ENCODE data around the gene SMS. TPM values are rescaled to one million over a fixed set of nuclear protein-coding genes. Genes with fewer than 3 reads are reported as not detected.
"Not testable (repeated sequence)": the region's sequence is repeated elsewhere in the genome, so short reads cannot be mapped to it uniquely, and the experiment has no call there.

Gene SMS
- total RNA-seq, 1 experiment from 2014 or later: 131 TPM

- DNase-seq: no peak
- Histone ChIP-seq H3K27me3 (ENCODE audit: low read length) (no peaks in the 10 kb centered on the region), H3K9me2 (replicated peaks; ENCODE audit: insufficient read depth, low read length) (no peaks in the 10 kb centered on the region), H3K9ac (ENCODE audit: low read length) (no peak overlapping the region), H4K20me1 (ENCODE audit: insufficient read depth, low read depth, low read length) (no peaks in the 10 kb centered on the region), H3K4me3 (ENCODE audit: low read length) (no peak overlapping the region), H3K9me3 (ENCODE audit: low read length) (no peaks in the 10 kb centered on the region), H3K4me2 (ENCODE audit: low read depth, low read length, poor library complexity, severe bottlenecking) (no peak overlapping the region), H3K36me3 (ENCODE audit: insufficient read depth, low read length) (no peaks in the 10 kb centered on the region), H2AFZ (ENCODE audit: low read length) (no peak overlapping the region), H3K4me1 (ENCODE audit: low read length) (peaks cover 23% of the 10 kb centered on the region), H3K27ac (ENCODE audit: low read length) (no peak overlapping the region), H3K79me2 (ENCODE audit: low read length) (peaks cover 77% of the 10 kb centered on the region)
Observed at GRCh38 chrX:21944136-21944615, 3.7 kb downstream of the SMS start.

GRCh38 chrX:21946925-21947641 is 6.6 kb downstream of the SMS start:
- no peaks in the 10 kb centered on the region for H4K20me1 ChIP-seq (ENCODE audit: insufficient read depth, low read depth, low read length)
- DNase-seq: no peak
- H3K4me2 ChIP-seq (ENCODE audit: low read depth, low read length, poor library complexity, severe bottlenecking): no peak overlapping the region
- H3K4me3 ChIP-seq (ENCODE audit: low read length): no peak overlapping the region
- H3K27ac ChIP-seq (ENCODE audit: low read length): no peak overlapping the region
- no peaks in the 10 kb centered on the region for H3K9me2 ChIP-seq (replicated peaks; ENCODE audit: insufficient read depth, low read length)
- H3K36me3 ChIP-seq (ENCODE audit: insufficient read depth, low read length): no peaks in the 10 kb centered on the region
- H3K27me3 ChIP-seq (ENCODE audit: low read length): no peaks in the 10 kb centered on the region
- H2AFZ ChIP-seq (ENCODE audit: low read length): no peak overlapping the region
- H3K79me2 ChIP-seq (ENCODE audit: low read length): peaks cover 97% of the 10 kb centered on the region
- no peaks in the 10 kb centered on the region for H3K9me3 ChIP-seq (ENCODE audit: low read length)
- H3K9ac ChIP-seq (ENCODE audit: low read length): no peak overlapping the region
- H3K4me1 ChIP-seq (ENCODE audit: low read length): peaks cover 15% of the 10 kb centered on the region

- no peaks in the 10 kb centered on the region for H4K20me1 ChIP-seq (ENCODE audit: insufficient read depth, low read depth, low read length)
Observed at GRCh38 chrX:21947671-21948070, 7.2 kb downstream of the SMS start.

GRCh38 chrX:21948897-21949578 is 8.5 kb downstream of the SMS start:
- no peak overlapping the region for H2AFZ ChIP-seq (ENCODE audit: low read length)
- H3K9me3 ChIP-seq (ENCODE audit: low read length): no peaks in the 10 kb centered on the region
- H3K9me2 ChIP-seq (replicated peaks; ENCODE audit: insufficient read depth, low read length): no peaks in the 10 kb centered on the region
- H3K9ac ChIP-seq (ENCODE audit: low read length): no peak overlapping the region
- no peaks in the 10 kb centered on the region for H3K4me1 ChIP-seq (ENCODE audit: low read length)
- DNase-seq: no peak
- H3K79me2 ChIP-seq (ENCODE audit: low read length): peaks cover 97% of the 10 kb centered on the region
- no peak overlapping the region for H3K4me3 ChIP-seq (ENCODE audit: low read length)
- no peak overlapping the region for H3K27ac ChIP-seq (ENCODE audit: low read length)
- no peaks in the 10 kb centered on the region for H3K27me3 ChIP-seq (ENCODE audit: low read length)
- no peaks in the 10 kb centered on the region for H4K20me1 ChIP-seq (ENCODE audit: insufficient read depth, low read depth, low read length)
- no peaks in the 10 kb centered on the region for H3K36me3 ChIP-seq (ENCODE audit: insufficient read depth, low read length)
- H3K4me2 ChIP-seq (ENCODE audit: low read depth, low read length, poor library complexity, severe bottlenecking): no peak overlapping the region

More at GRCh38 chrX:21947671-21948070, 7.2 kb downstream of the SMS start:
- Histone ChIP-seq H3K9me2 (replicated peaks; ENCODE audit: insufficient read depth, low read length) (no peaks in the 10 kb centered on the region), H2AFZ (ENCODE audit: low read length) (no peak overlapping the region), H3K27me3 (ENCODE audit: low read length) (no peaks in the 10 kb centered on the region), H3K27ac (ENCODE audit: low read length) (no peak overlapping the region), H3K79me2 (ENCODE audit: low read length) (peaks cover 97% of the 10 kb centered on the region), H3K4me3 (ENCODE audit: low read length) (no peak overlapping the region), H3K36me3 (ENCODE audit: insufficient read depth, low read length) (no peaks in the 10 kb centered on the region), H3K4me2 (ENCODE audit: low read depth, low read length, poor library complexity, severe bottlenecking) (no peak overlapping the region), H3K4me1 (ENCODE audit: low read length) (peaks cover 9% of the 10 kb centered on the region), H3K9me3 (ENCODE audit: low read length) (no peaks in the 10 kb centered on the region), H3K9ac (ENCODE audit: low read length) (no peak overlapping the region)
- DNase-seq: no peak

GRCh38 chrX:21949689-21950088 is 9.2 kb downstream of the SMS start:
- H3K79me2 ChIP-seq (ENCODE audit: low read length): peaks cover 98% of the 10 kb centered on the region
- no peak overlapping the region for H2AFZ ChIP-seq (ENCODE audit: low read length)
- H3K27me3 ChIP-seq (ENCODE audit: low read length): no peaks in the 10 kb centered on the region
- no peak overlapping the region for H3K4me3 ChIP-seq (ENCODE audit: low read length)
- H3K4me1 ChIP-seq (ENCODE audit: low read length): no peaks in the 10 kb centered on the region
- no peak overlapping the region for H3K4me2 ChIP-seq (ENCODE audit: low read depth, low read length, poor library complexity, severe bottlenecking)
- no peaks in the 10 kb centered on the region for H3K36me3 ChIP-seq (ENCODE audit: insufficient read depth, low read length)
- H4K20me1 ChIP-seq (ENCODE audit: insufficient read depth, low read depth, low read length): no peaks in the 10 kb centered on the region
- no peaks in the 10 kb centered on the region for H3K9me3 ChIP-seq (ENCODE audit: low read length)
- H3K9me2 ChIP-seq (replicated peaks; ENCODE audit: insufficient read depth, low read length): no peaks in the 10 kb centered on the region
- no peak overlapping the region for H3K27ac ChIP-seq (ENCODE audit: low read length)
- DNase-seq: no peak
- H3K9ac ChIP-seq (ENCODE audit: low read length): no peak overlapping the region

- H3K9me2 ChIP-seq (replicated peaks; ENCODE audit: insufficient read depth, low read length); H4K20me1 ChIP-seq (ENCODE audit: insufficient read depth, low read depth, low read length): not testable (repeated sequence)
Observed at GRCh38 chrX:21950557-21950956, 10.0 kb downstream of the SMS start.

GRCh38 chrX:21952624-21953023 is 12.1 kb downstream of the SMS start:
- Histone ChIP-seq H3K9me2 (replicated peaks; ENCODE audit: insufficient read depth, low read length) (no peaks in the 10 kb centered on the region), H3K79me2 (ENCODE audit: low read length) (peaks cover 96% of the 10 kb centered on the region), H3K27me3 (ENCODE audit: low read length) (no peaks in the 10 kb centered on the region), H3K4me3 (ENCODE audit: low read length) (no peak overlapping the region), H3K36me3 (ENCODE audit: insufficient read depth, low read length) (no peaks in the 10 kb centered on the region), H3K27ac (ENCODE audit: low read length) (no peak overlapping the region), H3K4me2 (ENCODE audit: low read depth, low read length, poor library complexity, severe bottlenecking) (no peak overlapping the region), H4K20me1 (ENCODE audit: insufficient read depth, low read depth, low read length) (no peaks in the 10 kb centered on the region), H2AFZ (ENCODE audit: low read length) (no peak overlapping the region), H3K9me3 (ENCODE audit: low read length) (no peaks in the 10 kb centered on the region), H3K4me1 (ENCODE audit: low read length) (no peaks in the 10 kb centered on the region), H3K9ac (ENCODE audit: low read length) (no peak overlapping the region)
- no peak for DNase-seq

More at GRCh38 chrX:21950557-21950956, 10.0 kb downstream of the SMS start:
- not testable (repeated sequence) for H3K4me1 ChIP-seq (ENCODE audit: low read length); H3K27ac ChIP-seq (ENCODE audit: low read length); H3K4me2 ChIP-seq (ENCODE audit: low read depth, low read length, poor library complexity, severe bottlenecking); H2AFZ ChIP-seq (ENCODE audit: low read length); H3K27me3 ChIP-seq (ENCODE audit: low read length); H3K36me3 ChIP-seq (ENCODE audit: insufficient read depth, low read length); DNase-seq; H3K9ac ChIP-seq (ENCODE audit: low read length); H3K9me3 ChIP-seq (ENCODE audit: low read length); H3K4me3 ChIP-seq (ENCODE audit: low read length)
- peaks cover 99% of the 10 kb centered on the region for H3K79me2 ChIP-seq (ENCODE audit: low read length)

- H3K79me2 ChIP-seq (ENCODE audit: low read length): peaks cover 96% of the 10 kb centered on the region
- H3K27me3 ChIP-seq (ENCODE audit: low read length); H3K4me2 ChIP-seq (ENCODE audit: low read depth, low read length, poor library complexity, severe bottlenecking); H4K20me1 ChIP-seq (ENCODE audit: insufficient read depth, low read depth, low read length); H3K27ac ChIP-seq (ENCODE audit: low read length); H3K9me3 ChIP-seq (ENCODE audit: low read length); H3K36me3 ChIP-seq (ENCODE audit: insufficient read depth, low read length); H3K4me1 ChIP-seq (ENCODE audit: low read length); H3K9me2 ChIP-seq (replicated peaks; ENCODE audit: insufficient read depth, low read length); H3K9ac ChIP-seq (ENCODE audit: low read length); H3K4me3 ChIP-seq (ENCODE audit: low read length); H2AFZ ChIP-seq (ENCODE audit: low read length); DNase-seq: not testable (repeated sequence)
Observed at GRCh38 chrX:21953195-21953830, 12.8 kb downstream of the SMS start.
